Stimulated activated CD4-positive, alpha-beta T cell treated with anti-CD3 and anti-CD28 coated beads, TNF-alpha, amount 100 ng/mL, for 24 hours (primary cell): ENCODE results near the gene KYAT1.
"Not testable (repeated sequence)": the region's sequence is repeated elsewhere in the genome, so short reads cannot be mapped to it uniquely, and the experiment has no call there.

Source experiments
- DNase-seq, 3 experiments: peaks; one replicate each; pipeline ENCODE4 v3.0.0-alpha.2; 2020; ENCODE audit warnings: low read depth in 3 of 3

KYAT1 gene

DNA sequence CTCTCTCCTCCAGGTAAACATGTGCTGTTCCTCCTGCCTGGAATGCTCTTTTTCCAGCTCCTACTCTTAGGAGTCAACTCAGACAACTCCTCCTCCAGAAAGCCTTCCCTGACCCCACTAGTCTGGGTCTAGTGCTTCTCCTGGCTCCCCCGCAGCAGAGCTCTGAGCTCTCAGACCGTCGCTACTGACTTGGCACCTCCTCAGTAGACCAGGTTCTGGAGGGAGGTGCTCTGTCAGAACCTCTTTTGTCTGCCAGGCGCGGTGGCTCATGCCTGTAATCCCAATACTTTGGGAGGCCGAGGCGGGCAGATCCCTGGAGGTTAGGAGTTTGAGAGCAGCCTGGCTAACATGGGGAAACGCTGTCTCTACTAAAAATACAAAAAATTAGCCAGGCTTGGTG lies 3.6 kb upstream of the KYAT1 start:
- no peak for DNase-seq

DNA sequence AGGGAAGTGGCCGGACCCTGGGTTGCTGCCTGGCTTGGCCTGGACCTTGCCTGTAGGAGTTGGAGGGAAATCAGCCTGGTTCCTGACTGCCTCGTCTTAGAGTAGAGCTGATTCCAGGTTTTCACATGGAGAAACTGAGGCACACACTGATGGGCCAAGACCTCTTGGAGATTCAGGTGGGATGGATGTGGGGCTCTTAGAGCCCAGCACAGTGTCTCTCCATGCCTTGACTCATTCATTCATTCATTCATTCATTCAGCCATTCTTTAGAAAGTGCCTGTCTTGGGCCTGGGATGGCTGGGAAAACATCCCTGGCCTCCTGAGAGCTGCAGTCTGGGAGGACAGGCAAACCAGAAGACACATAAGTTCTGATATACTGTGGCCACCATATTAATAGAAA lies 2.4 kb upstream of the KYAT1 start:
- no peak for DNase-seq

DNA sequence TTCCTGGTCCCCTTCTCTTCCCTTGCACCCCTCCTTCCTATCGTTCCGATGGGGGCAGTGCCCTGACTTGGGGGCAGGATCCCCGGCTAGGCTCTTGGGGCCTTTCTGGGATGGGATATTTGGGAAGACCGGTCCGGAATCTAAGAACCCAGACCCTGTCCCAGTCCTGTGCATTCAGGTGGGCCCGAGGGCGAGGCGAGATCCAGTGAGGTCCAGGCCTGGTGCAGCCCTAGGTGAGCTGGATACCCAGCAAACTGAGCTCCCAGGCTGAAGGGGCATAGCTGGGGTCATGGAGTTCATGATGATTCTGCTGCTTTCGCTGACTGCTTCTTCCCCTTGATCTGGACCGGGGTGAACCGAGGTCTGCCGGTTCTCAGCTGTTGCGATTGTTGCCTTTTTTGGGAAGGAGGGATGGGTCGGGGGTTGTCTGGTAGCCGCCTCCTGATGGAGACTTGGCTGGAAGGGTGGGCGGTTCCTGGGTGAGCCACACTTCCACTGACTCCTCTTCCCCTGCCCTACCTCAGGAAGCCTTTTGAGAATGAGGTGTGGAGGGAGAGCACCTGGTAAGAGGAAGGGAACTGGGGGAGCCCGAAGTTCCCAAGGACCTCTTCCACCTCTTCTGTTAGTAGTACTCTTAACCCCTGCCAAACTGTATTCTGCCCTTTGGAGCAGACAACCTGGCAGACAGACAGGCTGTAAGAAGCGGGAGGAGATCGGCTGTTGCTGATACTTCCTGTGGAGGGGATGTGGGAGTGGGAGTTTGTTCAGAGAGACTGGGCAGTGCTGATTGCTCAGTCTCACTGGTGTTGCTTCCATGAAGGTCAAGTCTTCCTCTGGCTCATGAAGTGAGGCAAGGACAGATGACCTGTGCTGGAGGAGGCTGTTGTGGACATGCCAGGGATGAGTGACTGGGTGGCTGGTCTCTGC lies 1.2 kb upstream of the KYAT1 start:
- DNase-seq = no peak

DNA sequence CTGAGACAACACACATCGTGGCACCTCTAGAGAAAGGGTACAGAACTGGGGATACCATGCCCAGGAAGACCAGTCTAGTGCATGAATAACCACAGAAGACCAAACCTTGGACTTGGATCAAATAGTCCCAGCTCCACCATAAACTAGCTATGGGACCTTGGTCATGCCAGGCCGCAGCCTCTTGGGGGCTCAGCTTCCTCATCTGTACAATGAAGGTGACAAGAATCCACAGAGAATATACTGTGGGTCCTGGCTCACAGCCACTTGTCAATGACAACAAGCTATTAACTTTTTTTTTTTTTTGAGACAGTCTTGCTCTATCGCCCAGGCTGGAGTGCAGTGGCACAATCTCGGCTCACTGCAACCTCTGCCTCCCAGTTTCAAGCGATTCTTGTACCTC lies 3.9 kb downstream of the KYAT1 start:
- no peak for DNase-seq

DNA sequence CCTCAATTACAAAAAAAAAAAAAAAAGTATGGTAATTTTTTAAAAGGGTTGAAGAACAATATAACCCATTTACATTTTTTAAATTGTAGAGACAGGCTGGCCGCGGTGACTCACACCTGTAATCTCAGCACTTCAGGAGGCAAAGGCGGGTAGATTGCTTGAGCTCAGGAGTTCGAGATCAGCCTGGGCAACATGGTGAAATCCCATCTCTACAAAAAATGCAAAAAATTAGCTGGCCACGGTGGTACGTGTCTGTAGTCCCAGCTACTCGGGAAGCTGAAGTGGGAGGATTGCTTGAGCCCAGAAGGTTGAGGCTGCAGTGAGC lies 10.8 kb downstream of the KYAT1 start:
- not testable (repeated sequence) for DNase-seq

DNA sequence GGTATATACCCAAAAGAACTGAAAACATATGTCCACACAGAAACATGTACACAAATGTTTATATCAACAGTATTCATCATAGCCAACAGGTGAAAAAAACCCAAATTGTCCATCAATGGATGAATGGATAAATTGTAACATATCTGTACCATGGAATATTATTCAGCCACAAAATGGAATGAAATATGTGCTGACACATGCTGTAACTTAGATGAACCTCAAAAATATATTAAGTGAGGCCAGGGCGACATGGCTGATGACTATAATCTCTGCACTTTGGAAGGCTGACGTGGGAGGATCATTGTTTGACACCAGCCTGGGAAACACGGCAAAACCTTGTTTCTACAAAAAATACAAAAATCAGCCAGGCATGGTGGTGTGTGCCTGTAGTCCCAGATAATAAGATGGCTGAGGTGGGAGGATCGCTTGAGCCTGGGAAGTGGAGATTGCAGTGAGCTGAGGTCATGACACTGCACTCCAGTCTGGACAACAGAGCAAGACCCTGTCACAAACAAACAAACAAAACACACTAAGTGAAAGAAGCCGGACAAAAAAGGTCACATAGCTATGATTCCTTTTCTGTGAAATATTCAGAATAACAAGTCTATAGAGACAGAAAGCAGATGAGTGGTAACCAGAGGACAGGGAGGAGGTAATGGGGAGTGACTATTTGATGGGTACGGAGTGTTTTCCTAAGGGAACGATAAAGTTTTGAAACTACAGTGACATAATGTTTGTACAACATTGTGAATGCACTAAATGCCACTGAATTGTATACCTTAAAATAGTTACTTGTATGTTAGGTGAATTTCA lies 11.4 kb downstream of the KYAT1 start:
- no peak for DNase-seq

DNA sequence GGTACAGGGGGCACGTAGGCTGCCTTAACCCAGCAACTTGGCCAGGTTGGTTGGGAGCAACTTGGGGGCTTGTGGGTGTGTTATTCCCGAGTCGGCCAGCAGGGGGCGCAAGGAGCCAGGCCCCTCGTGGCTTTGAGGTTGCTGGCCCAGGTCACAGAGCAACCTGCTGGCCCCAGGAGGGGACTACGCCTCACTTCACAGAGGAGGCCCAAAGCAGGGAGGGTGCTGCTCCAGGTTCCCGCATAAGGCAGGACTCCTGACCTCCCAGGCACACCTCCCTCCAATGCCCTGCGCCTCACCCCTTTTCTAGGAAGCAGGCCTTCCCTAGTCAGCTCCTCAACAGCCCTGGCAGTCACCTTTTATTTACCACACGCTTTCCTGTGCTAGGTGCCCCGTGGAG lies 18.1 kb downstream of the KYAT1 start:
- peak; percentile 70 to 81 (median 70) for DNase-seq

DNA sequence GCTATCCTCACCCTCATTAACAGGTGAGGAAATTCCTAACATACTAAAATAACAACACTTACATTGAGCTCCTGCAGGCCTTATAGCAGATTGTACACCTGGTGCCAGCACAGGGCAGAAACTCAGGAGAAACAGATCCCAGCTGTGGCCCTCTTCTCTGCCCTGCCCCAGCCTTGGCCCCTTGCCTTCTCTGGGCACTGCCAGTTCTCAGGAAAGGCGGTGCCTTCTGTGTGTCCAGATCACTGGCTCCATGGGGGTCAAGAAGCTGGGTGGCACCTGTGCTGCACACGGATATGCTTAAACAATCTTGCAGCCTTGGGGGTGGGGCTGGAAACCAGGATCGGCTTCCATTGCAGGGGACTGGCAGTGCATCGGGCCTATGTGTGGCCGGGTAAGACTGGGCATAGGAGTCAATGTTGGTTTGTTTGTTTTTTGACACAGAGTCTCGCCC lies 19.3 kb downstream of the KYAT1 start:
- DNase-seq = no peak

DNA sequence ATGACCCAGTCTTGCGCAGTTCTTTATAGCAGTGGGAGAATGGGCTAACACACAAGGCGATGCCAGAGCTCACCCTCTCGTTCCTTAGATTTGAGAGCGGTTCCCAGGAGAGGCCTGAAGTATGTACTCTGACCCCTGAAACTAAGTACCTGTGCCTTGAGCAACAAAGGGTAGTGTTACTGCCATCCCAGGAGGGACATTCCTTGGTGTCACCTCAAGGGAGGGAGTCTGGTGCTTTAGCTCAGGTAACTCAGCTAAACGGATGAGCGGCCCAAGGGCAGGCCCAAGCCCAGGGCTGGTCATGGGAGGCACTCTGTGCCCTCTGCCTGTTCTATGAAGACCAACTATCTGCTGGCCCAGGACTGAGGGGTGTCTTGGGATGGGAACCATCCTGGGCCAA lies 20.2 kb downstream of the KYAT1 start:
- no peak for DNase-seq

DNA sequence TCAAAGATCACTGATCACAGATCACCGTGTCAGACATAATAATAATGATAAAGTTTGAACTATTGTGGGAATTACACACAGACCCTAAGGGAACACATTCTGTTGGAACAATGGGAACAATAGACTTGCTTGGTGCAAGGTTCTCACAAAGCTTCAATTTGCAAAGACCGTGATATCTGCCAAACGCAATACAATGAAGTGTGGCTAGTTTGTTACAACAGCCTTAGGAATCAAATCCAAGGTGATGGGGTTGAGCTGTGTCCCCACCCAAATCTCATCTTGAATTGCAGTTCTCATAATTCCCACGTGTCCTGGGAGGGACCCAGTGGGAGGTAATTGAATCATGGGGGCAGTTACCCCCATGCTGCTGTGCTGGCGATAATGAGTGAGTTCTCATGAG lies 20.8 kb downstream of the KYAT1 start:
- DNase-seq = no peak

DNA sequence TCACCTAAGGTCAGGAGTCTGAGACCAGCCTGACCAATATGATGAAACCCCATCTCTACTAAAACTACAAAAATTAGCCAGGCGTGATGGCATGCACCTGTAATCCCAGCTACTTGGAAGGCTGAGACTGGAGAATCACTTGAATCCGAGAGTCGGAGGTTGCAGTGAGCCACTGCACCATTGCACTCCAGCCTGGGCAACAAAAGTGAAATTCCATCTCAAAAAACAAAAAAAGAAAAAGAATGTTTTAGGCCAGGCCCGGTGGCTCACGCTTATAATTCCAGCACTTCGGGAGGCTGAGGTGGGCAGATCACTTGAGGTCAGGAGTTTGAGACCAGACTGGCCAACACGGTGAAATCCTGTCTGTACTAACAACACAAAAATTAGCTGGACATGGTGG lies 23.3 kb downstream of the KYAT1 start:
- not testable (repeated sequence) for DNase-seq

DNA sequence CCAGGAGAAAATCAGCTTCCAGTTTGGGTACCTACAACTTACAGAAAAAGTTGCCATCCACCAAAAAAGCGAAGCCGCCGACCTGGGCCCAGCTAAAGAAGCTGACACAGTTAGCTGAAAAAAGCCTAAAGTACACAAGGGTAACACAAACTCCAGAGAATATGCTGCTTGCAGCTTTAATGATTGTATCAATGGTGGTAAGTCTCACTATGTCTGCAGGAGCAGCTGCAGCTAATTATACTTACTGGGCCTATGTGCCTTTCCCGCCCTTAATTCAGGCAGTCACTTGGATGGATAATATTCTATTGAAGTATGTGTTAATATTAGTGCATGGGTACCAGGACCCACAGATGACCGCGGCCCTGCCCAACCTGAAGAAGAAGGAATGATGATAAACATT lies 27.3 kb downstream of the KYAT1 start:
- DNase-seq = not testable (repeated sequence)

DNA sequence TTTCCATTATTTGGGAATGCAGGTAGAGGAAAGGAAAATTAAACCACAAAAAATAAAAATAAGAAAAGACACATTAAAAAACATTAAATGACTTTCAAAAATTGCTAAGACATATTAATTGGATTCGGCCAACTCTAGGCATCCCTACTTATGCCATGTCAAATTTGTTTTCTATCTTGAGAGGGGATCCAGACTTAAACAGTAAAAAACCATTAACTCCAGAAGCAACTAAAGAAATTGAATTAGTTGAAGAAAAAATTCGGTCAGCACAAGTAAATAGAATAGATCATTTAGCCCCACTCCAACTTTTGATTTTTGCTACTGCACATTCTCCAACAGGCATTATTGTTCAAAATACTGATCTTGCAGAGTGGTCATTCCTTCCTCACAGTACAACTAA lies 29.1 kb downstream of the KYAT1 start:
- not testable (repeated sequence) for DNase-seq

DNA sequence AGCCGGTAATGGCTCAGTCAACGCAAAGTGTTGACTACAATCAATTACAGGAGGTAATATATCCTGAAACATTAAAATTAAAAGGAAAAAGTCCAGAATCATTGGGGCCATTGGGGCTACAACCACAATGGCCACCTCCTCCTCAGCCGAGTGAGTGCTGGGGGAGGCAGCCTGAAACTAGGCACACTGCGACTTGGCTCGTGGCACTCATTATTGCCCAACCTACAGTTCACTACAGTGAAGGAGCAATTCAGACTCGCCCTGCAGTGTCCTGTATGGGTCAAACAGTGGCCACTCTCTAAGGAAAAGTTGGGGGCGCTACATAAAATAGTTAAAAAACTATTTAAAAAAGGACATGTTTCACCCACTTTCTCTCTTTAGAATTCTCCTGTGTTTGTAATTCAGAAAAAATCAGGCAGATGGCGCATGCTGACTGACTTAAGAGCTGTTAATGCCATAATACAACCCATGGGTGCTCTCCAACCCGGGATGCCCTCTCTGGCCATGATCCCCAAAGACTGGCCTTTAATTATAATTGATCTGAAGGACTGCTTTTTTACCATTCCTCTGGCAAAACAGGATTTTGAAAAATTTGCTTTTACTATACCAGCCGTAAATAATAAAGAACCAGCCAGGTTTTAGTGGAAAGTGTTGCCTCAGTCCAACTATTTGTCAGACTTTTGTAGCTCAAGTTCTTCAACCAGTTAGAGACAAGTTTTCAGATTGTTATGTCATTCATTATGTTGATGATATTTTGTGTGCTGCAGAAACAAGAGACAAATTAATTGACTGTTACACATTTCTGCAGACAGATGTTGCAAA lies 29.8 kb downstream of the KYAT1 start:
- not testable (repeated sequence) for DNase-seq

DNA sequence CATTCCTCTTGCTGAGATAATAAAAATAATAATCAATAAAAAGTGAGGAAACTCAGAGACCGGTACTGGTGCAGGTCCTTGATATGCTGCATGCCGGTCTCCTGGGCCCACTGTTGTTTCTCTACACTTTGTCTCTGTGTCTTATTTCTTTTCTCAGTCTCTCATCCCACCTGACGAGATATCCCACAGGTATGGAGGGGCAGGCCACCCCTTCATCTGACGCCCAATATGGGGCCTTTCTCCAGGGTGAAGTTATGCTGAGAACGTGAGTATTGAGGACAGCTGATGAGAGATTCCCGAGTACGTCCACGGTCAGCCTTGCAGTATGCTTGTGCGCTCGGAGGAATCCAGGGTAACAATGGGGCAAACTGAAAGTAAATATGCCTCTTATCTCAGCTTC lies 30.7 kb downstream of the KYAT1 start:
- DNase-seq = not testable (repeated sequence)

DNA sequence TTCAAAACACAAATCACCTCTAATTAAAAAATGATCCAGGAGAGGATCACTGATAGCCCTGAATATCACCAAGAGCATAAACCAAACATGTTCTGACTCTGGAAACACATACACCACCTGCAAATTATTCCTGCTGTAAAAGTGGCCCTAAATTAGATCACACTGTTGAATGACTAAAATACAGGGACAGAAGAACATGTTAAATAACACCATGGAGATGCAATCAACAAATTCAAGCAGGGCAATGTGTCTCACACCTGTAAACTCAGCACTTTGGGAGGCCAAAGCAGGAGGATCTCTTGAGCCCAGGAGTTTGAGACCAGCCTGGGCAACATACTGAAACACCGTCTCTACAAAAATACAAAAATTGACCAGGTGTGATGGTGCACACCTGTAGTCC lies 33.9 kb downstream of the KYAT1 start:
- DNase-seq = no peak

DNA sequence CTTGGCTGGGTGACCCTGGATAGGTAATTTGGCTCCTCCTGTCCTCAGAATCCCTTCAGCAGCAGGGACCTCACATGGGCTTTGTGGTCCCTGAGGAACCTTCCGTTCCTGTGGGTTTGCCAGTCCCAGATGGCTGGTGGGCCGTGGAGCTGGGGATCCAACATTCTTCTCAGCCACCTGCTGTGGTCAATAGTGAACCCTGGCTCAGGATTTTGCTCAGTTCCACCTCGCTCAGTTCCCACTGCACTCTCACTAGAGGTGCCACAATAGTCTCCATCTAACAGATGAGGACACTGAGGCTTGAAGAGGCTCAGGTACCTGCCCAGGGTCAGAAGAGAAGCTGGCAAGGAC lies 35.1 kb downstream of the KYAT1 start:
- no peak for DNase-seq

DNA sequence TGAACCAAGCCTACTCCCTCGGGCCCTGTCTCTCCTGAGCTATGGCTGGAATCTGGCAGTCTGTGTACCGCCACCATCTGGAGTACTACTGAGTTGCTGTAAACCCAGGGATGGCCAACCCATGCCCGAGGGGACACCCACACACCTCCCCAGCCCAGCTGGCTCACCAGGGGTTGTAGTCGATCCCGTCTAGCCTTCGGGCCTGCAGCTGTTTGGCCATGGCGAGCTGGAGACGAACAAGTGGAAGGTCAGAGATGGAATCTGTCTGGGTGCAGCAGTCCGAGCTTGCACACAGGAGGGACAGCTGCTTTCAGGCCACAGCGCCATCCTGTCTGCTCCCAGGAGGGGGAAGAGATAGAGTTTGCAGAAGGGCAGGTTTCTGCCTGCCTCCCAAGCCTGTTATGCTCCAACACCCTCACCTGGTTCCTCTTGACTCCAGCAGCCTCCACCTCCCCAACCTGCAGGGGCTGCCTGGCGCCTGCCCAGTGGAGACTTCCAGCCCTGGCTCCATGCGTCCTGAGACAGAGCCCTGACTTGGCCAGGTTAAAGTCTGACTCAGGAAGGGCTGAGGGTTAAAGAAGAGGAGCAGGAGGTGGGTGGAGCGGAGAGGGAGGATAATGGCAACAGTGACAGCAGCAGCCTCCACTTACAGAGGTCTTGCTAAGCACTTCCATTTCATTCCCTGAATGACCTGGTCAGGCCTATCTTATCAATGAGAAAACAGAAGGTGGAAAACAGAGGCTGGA lies 36.4 kb downstream of the KYAT1 start:
- DNase-seq = no peak

DNA sequence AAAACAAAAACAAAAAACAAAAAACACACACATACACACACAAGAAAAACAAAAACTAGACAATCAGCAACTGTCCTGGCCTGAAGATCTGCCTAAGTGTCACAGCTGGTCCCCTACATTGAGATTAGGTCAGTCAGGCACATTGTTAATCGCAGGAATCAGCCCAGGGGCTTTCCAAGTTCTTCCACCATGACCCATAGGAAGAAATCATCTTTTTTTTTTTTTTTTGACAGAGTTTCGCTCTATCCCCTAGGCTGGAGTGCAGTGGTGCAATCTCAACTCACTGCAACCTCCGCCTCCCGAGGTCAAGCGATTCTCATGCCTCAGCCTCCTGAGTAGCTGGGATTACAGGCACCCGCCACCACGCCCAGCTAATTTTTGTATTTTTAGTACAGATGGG lies 38.6 kb downstream of the KYAT1 start:
- not testable (repeated sequence) for DNase-seq

DNA sequence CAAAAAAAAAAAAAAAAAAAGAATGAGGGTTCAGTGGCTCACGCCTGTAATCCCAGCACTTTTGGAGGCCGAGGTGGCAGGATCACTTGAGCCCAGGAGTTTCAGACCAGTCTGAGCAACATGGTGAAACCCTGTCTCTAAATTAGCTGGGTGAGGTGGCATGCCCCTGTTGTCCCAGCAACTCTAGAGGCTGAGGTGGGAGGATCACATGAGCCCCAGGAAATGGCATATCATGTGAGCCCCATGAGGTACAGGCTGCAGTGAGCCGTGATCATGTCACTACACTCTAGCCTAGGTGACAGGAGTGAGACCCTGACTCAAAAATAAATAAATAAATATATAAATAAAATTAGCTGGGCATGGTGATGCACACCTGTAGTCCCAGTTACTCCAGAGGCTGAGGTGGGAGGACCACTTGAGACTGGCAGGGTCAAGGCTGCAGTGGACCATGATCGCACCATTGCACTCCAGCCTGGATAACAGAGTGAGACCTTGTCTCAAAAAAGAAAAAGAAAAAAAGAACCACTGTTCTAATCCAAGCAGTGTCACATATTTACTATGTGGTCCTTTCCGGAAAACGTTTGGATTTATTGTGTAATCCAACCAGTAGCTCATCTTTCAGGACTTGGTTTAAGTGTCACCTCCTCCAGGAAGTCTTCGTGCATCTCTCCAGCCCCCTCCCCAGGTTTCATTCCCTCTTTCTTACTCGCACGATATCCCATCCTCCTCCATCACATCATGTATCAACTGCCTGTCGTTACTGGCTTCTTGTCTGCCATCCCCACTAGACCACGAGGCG lies 39.9 kb downstream of the KYAT1 start:
- DNase-seq = no peak

DNA sequence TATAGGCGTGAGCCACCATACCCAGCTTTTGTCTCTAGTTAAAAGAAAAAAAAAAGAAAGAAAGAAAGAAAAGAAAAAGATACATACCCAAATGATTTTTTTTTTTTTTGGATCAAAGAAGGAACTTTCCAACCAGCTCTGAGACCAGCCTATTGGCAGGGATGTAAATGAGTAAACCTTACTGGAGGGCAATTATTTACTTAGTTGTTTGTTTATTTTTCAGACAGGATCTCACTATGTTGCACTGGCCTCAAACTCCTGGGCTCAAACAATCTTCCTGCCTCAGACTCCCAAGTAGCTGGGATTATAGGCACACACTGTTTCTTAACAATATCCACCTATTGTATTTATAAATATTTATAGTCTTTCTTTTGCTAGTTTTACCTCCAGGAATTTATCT lies 41.2 kb downstream of the KYAT1 start:
- DNase-seq = no peak
